Measurements from ENCODE around the gene MORC3.

DNA sequence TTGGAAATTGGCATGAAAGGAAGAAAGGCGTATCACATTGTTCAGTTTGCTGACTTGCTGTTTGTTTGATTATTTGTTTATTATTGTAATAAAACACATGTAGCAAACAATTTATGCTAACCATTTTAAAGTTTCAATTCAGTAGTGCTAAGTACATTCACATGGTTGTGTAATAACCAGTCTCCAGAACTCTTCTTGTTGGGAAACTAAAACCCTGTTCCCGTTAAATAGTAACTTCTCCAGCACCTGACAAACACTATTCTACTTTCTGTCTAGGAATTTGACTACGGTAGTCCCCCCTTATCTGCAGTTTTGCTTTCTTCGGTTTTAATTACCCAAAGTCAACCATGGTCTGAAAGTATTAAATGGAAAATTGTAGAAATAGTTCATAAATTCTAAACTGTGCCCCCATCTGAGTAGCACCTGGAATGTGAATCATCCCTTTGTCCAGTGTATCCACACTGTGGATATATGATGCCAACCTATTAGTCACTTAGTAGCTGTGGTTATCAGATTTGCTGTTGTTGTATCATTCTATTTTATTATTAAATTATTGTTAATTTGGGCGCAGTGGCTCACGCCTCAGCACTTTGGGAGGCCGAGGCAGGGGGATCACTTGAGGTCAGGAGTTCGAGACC lies 5.5 kb downstream of the MORC3 start:
- no peak for TF ChIP-seq POLR2A (IDR thresholded peaks at IDR 0.05; ENCODE audit: low read depth, low read length)
- no peak for TF ChIP-seq SPI1 (IDR thresholded peaks at IDR 0.05; ENCODE audit: low read depth, low read length)
- no peak for TF ChIP-seq POLR2AphosphoS5 (IDR thresholded peaks at IDR 0.05; ENCODE audit: low read depth, low read length)
- TF ChIP-seq POU2F2 (IDR thresholded peaks at IDR 0.05; ENCODE audit: low read depth, low read length), result no peak
- no peak for TF ChIP-seq TAF1 (IDR thresholded peaks at IDR 0.05; ENCODE audit: low read depth, low read length)
- no peak for TF ChIP-seq PAX5 (IDR thresholded peaks at IDR 0.05; ENCODE audit: insufficient read depth, low read length, severe bottlenecking)

Measured in GM12891 (cell line).